NCI-H82 (cell line): ENCODE measurements around the gene MEG3.

Source experiments
- DNase-seq: peaks from one replicate; lab custom pipeline; 2025; lab: John Stamatoyannopoulos, UW

MEG3 gene

DNA sequence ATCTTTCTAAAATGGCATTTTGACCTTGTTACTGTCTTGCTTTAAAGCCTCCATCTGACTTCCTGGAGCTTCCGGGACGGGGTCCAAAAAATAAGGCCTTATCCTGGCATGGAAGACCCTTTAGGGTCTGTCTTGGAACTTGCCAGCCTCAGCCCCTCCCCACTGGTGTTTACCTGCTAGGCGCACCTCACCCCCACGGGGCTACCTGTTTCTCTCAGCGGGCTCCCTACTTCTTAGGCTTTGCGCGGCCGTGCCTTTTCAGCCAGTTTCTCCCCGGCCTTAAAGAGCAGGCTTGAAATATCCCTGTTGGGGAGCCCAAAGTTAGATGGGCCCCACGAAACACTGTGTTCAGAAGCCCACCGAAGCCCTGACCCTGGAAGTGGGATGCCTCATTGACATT, 72.5 kb downstream of the MEG3 start:
- DNase-seq = no peak

DNA sequence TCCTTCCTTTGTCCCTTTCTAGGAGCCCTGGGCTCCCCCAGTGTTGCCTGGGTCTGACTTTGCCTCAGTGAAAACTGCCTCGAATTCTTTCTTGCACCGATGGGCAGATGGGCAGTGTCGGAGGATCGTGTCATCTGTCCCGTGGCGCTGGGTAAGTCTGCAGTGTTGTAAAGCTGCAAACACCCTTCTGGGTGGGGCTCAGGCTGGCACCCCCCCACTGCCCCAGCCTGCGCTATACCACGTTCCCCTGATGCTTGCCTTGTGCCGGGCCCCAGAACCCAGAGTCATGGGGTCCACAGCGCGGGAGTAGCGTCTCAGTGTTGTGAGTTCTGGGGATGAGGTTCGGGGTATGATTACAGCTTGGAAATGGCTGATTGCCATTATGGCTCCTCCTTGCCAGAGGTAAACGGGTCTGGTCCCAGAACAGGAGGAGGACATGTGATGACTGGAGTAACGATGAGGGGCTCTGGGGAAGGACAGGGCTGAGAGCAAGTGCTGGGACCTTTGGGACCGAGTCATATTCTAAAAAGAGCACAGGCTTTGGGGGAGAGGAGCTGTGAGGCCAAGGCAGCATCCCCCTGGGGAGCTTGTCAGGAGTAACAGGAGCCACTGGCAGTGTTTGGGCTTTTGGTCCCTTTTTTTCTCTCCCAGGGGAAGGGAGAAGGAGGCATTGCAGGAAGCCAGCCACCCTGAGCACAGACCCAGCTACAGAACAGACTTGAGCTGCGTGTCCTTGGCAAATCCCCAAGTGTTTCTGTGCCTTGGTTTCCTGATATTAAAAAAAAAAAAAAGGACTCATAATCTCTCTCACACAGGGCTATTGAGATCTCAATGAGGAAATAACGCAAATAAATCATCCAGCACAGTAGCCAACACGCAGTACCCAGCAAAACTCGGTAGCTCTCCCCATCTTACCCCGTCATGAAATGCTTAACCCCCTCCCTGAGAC, 73.3 kb downstream of the MEG3 start:
- DNase-seq = no peak

DNA sequence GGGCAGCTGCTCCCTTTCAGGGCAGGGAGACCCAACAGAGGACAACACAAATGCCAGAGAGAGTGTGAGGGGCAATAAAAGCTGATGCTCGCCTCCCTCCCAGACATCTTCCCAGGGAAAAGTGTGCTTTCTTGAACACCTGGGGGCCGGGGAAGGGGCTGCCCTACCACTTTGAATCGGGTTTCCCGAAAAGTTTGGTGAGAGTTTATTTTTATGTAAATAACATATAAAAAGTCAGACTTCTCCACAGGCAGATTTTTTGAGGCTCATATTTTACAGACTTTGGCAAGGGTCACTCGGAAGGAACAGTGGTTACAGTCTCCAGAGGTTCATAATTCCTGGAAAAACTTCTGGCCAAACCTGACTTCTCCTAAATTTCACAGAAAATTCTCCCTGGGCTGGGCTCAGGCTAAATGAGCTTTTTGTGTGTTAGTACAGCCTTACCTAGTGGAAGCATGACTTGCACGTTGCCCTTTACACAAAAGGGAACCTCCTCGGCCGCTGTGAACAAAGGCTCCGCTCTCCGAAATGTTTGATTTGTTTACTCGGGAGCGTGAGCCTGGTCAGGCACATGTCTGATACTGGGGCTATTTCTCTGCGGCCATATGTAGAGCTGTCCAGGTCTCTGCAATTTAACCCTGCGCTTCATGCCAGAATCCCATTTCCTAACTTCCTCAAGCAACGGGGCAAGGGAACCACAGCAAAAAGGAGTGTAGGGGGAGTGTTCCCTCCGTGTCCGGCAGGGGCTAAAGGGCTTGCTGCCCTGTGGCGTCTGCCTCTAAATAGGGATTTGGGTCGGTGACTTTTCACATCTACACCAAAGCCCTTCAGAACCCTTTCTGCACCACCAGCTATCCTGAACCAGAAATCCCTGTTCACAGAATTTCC, 74.2 kb downstream of the MEG3 start:
- DNase-seq = no peak

DNA sequence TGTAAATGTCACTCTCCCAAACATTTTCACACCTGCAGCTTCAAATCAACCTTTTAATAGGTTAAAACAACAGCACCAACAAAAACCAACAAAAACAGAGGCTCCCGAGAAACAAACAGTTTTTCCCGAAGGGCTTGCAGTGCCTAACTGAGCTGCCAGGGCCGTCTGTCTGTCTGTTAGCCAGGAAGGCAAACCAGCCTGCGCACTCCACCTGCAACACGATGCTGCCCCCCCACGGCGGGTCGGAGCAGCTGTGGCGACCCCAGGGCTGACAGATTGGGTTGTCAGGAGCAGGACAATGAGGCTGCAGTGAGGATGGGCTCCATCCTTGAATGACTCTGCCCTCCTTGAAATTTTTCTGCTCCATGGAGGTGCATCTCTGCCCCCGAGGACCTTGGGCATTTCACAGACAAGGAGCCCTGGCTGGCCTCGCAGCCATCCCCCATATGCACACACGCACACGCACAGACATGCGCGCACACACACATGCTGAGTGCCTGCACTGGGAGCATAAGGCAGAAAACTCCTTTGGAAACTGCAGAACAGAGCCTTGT, 75.0 kb downstream of the MEG3 start:
- DNase-seq = peak; percentile 72

DNA sequence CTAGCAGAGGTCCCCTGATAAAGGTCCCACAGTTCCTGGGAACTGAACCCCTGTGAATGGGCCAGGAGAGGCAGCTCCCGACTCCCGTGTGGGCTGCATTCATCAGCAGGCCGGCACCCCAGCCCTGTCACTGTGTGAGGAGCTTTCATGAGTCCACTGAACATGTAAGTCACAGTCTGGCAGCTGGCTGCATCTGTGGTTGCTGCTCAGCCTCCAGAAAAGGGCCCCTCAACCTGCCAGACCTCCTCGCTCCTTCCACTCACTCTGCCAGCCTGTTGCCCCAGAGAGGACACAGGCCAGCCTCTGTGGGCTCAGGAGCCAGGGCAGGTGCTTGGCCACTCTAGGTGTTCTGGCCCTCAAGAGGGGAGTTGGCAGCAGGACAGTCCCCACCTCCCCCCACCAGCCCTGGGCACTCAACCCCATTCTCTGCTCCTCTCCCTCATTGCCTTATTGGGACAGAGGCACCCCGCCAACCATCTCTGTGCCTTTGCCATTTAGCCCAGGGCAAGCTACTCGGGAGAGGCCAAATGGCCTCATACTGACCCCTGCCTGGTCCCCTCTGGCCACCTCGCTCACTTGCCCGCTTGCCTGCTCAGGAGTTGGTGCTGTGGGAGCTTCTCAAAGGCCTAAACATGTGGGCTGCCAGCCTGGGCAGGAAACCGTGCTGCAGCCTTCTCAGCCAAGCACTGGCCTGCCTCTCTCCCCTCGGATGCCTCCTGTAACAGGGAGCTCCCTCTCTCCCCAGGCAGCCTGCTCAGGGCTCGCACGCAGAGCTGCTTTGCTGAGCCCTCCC, 75.7 kb downstream of the MEG3 start:
- DNase-seq = no peak

DNA sequence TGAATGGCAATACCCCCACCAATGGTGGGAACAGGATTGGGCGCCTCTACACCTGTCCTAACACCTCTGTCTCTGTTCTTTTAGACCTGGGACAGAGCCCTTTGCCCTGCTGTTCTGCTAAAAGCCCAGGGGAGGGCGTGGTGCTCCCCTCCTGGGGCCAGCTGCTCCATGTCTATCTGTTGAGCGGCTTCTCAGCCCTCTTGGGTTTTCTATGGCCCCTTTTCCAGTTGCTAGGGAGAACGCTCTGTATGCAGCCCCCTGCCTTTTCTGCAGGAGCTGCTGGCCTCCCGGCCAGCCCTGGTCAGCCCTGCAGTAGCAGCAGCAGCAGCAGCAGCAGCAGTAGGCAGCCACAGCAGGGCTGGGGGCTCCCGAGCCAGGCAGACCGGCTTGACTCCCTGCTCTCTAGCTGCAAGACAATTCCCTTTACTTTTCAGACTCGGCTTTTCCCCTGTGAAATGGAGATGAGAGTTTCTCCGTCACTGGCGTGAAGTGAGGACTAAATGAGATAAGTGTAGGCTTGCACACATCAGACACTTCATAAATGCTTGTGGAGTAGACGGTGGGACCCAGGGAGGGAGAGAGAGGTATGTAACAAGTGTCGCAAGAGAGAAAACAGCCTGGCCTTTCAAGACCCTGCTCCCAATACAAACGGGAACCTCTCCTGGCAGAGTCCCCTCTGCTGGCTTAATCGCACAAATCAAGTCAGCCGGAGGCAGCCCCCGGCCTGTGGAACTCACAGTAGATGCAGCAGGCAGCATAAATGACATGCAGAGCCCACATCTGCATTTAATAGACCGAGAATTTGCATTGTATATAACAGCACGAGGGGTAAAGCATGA, 76.6 kb downstream of the MEG3 start:
- DNase-seq = peak; percentile 21

DNA sequence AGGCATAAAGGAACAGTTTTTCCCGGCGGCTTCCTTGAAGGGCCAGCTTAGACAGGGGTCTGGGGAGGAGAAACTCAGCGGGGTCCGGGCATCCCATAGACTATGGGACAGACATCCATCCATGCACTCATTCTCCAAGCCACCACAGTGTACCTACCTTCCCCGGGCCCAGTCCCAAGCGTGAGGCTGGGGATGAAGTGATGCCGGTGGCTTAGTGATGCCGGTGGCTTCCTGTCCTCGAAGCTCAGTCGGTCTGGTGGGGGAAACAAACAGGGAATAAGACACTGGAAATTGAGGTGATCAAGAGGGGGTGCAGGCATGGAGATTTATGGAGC, 77.2 kb downstream of the MEG3 start:
- DNase-seq = no peak

DNA sequence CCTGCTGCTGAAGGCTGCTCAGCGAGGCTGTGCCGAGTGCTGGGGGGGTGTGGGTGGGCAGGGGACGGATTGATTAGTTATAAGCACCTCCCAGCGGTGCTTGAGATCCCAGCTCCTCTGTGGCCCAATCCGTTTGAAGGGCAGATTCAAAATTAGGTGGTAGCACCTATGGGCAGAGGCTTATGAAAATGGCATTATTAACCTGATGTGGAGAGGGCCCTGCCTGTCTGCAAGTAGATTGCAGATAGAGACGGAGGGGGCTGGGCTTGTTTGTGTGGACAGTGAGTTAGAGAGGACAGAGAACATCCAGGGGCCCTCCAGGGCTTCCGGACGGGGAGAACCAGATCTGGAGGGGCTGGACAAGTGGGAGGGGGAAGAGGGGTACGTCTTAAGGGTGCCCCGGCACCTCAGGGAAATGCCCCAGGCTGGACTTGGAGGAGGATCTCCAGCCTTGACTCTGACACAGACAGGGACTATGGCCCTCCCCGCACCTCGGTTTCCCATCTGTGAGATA, 77.8 kb downstream of the MEG3 start, which contains the start of gene RTL1:
Gene RTL1 (minus strand): TSS at position 51 of the 514 bp plus-strand sequence. CDS start 18,934 bp downstream, outside the sequence.
- no peak for DNase-seq

DNA sequence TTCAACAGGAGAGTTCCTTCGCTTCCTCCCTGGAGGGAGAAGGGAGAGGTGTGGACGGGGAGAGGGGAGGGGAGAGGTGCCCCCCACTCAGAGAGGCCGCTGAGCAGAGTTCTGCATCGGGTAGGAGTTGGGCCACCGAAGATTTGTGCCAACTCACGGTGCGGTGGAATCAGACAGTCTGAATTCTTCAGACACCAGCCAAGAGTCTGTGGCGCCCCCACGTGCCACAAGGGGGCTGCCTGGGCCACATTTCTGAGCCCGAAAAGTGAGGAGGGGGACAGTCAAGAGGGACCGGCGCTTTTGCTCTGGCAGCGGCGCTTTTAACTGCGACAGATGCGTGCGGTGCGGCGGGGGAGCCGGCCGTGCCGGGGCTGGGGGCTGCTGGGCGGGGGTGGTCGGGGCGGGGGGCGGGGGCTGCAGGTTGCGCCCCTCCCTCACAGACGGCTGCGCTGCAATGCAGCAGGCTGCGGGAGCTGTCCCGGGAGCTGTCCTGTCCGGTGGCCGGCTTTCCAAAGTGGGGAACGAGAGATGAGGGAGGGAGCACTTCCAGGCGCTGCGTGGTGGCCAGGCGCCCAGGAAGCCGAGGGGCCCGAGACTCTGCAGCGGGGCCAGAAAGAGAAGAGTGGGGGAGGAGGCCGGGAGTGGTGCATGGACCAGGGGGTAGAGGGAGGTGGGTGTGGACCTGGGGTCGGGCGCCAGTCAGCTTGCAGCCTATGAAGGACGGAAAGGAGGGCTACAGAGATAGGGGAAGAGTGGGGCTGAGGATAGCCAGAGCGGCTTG, 78.6 kb downstream of the MEG3 start:
- DNase-seq = peak; percentile 40

DNA sequence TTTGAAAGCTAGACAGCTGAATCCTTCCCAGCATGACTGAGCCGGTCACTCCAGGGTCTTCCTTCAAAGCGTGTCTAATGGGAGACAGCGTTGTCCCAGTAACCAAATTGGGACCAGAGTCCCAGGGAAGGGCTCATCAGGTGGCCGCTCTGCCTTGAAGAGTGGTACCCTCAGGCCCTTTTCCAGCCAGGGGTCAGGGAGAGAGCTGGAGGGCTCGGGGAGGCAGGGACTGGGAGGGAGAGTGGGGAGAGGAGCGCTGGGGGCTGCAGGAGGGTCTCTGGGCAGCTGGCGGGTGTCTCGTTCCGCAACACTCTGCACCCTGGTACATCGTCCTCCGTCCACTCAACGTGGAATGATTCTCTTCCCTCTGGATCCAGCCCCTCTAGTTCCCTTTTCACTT, 79.2 kb downstream of the MEG3 start:
- DNase-seq = no peak

DNA sequence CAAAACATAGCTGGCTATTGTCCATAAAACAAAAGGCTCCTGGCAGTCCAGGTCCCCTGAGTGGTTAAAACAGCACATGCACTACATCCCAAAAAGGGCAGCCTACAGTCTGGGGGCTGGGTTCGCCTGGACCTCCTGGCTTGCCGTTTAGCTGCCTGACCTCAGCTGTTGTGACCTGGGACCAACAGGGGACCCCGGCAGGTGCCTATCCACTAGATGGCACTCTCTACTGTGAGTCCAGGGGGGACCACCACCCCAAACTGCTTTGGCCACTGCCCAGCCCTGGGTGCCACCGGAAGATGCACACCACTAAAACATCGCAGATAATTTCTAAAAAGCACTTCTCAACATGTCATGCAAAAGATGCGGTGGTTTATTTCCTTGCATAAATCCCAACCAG, 80.5 kb downstream of the MEG3 start:
- peak; percentile 21 for DNase-seq

DNA sequence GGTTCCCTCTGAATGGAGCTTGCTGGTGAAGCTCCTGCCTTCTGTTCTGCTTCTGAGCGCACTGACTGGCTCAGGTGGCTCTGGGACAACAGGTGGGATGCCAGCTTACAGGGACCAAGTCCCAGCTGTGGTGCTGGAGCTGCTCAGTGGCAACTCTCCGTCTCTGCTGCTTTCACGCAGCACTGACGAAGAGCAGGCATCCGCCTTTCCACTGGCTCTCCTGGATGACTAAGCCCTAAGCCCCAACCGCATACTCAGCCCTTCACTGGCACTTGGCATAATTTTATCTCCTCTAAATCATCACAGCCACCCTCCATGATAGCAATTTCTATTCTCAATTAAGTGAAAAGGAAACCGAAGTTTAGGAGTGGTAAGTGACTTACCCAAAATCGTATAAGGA, 81.3 kb downstream of the MEG3 start:
- DNase-seq = no peak

DNA sequence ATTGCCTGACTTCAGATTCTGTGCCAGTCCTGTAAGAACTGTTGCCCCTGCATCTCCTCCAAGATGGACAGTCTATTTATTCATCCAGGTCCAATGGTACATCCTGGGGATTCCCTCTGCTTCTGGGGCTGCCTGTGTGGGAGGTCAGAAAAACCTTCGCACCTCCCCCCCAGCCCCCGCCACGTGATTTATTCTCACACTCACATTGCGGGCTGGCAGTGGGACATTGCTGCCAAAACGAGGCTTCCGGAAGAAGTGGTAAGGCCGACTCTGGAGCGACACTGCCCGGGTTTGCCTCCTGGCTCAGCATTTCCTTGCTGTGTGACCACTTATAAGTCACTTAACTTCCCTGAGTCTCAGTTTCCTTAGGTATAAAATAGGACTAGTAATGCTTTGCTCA, 83.5 kb downstream of the MEG3 start:
- no peak for DNase-seq
